Heart left ventricle (tissue), 16 donors: ENCODE data around the gene PIGM. TPM values are rescaled to one million over a fixed set of nuclear protein-coding genes. Genes with fewer than 3 reads are reported as not detected.

Experiments used
- ATAC-seq, 4 donors: fragments of 200-7000 bp; cut with Tn5 transposase; one replicate each; pipeline ENCODE4 v1.9.1; 2020 to 2022; ENCODE audit warnings: moderate library complexity in 4 of 4, mild to moderate bottlenecking in 3 of 4, moderate number of reproducible peaks in 1 of 4
- DNase-seq, 5 donors: peaks; one replicate each; pipeline ENCODE4 v3.0.0-alpha.2; 2020
- H3K27ac ChIP-seq, 12 donors: fragments of 200-600 bp; sonication (generic) in 4 of 12; one replicate each; pipeline versions ENCODE4 v1.5.0 to v1.8.0; 2016 to 2022; ENCODE audit warnings: mild to moderate bottlenecking in 2 of 12
- H3K27me3 ChIP-seq, 9 donors: fragments of 200-600 bp; sonication (generic) in 2 of 9; one replicate each; pipeline versions ENCODE4 v1.5.1 to v1.8.0; 2016 to 2022; ENCODE audit warnings: mild to moderate bottlenecking in 3 of 9
- H3K36me3 ChIP-seq, 9 donors: fragments of 200-600 bp; sonication (generic) in 2 of 9; one replicate each; pipeline versions ENCODE4 v1.5.0 to v1.8.0; 2018 to 2022; ENCODE audit warnings: mild to moderate bottlenecking in 2 of 9
- H3K4me1 ChIP-seq, 12 donors: fragments of 200-600 bp; sonication (generic) in 4 of 12; one replicate each; pipeline versions ENCODE4 v1.5.0 to v1.8.0; 2016 to 2022; ENCODE audit warnings: mild to moderate bottlenecking in 3 of 12
- H3K4me3 ChIP-seq, 12 donors: fragments of 200-600 bp; sonication (generic) in 4 of 12; one replicate each; pipeline versions ENCODE4 v1.5.0 to v1.8.0; 2017 to 2022; ENCODE audit warnings: mild to moderate bottlenecking in 9 of 12, moderate library complexity in 4 of 12
- H3K9me3 ChIP-seq, 12 donors: fragments of 200-600 bp; sonication (generic) in 4 of 12; one replicate each; pipeline versions ENCODE4 v1.5.0 to v1.8.0; 2016 to 2022; ENCODE audit warnings: mild to moderate bottlenecking in 1 of 12
- POLR2A ChIP-seq, 2 donors: fragments of 450-650 bp; IDR thresholded peaks; one replicate each; pipeline ENCODE4 v1.6.1; 2017; ENCODE audit warnings: antibody characterized with exemption in 2 of 2, mild to moderate bottlenecking in 2 of 2, moderate library complexity in 2 of 2
- WGBS, 4 donors: extraction: QIAGEN DNeasy Blood & Tissue Kit in 2 of 4; methylation state at CpG; one replicate each; pipeline versions ENCODE4 v1.1.5 to v1.1.7; 2013 to 2018; 5-methylcytosine and 5-hydroxymethylcytosine counted together
- intact Hi-C, 10 donors: fragments of 100-400 bp; cut with DNase I; formaldehyde crosslinking; loops; one replicate each; pipeline versions ENCODE4 v1.11.1 to v1.14.2; 2022
- polyA plus RNA-seq, 2 donors: library from polyadenylated mRNA; stranded (reverse); fragments of 200-250 nt; gene quantifications; one replicate each; pipeline ENCODE4 v1.2.3, GENCODE V29; 2013
- total RNA-seq, 9 donors: library from RNA; depleted of rRNA in 2 of 9; stranded (reverse); fragments of >200 nt in 2 of 9; fragmentation: NEBNext Ultra II Directional in 3 of 9; extraction: Animal tissue kit (Norgen Biotek cat#: 25700) in 3 of 9; gene quantifications; one replicate each; pipeline versions ENCODE4 v1.1.0 to v1.2.4, GENCODE V29; 2016 to 2023
- TF ChIP-seq, protein P1 (sequence below), 12 donors: fragments of 200-600 bp; sonication (generic) in 4 of 12; IDR thresholded peaks; one replicate each; pipeline versions ENCODE4 v1.5.0 to v1.8.0; 2018 to 2022; ENCODE audit warnings: antibody characterized with exemption in 12 of 12, mild to moderate bottlenecking in 5 of 12
- donor health status: ischemic (EF 13 %, LVEDD 7.1; RV severe dilation, severe dysfunction).
- donor health status: healthy with polysubstance abuse.
- donor health status: DM: no; HTN: yes; CAD: no.
- donor health status: DM: no; HTN: no; CAD: no.
- donor health status: ischemic (EF 25% LVEDD 6.9; RV normal size, moderate dysfunction).
- donor health status: ischemic (EF 25% LVEDD 5.7; RV mildly dilated, moderate dysfunction).
- donor health status: healthy.
- donor health status: DM: yes; HTN: yes; CAD: no.
- donor health status: ischemic (EF 35%, LVEDD 5.7; RV mildly dilated, moderate dysfunction).
- donor health status: nonischemic (EF 11% LVEDD 7.7; RV severe dilation, severe dysfunction).
- donor health status: DM: yes; HTN: yes; CAD: no.
- donor health status: PGD.
- donor health status: ischemic (EF 29% LVEDD 5.4; RV normal size, mild dysfunction).
- donor health status: nonischemic (EF 23%, LVEDD 6.1; RV moderate dilation, normal function).

The PIGM gene
- total and polyA plus RNA-seq, 11 donors: 1.6 to 4.1 (median 2.3) TPM

DNA sequence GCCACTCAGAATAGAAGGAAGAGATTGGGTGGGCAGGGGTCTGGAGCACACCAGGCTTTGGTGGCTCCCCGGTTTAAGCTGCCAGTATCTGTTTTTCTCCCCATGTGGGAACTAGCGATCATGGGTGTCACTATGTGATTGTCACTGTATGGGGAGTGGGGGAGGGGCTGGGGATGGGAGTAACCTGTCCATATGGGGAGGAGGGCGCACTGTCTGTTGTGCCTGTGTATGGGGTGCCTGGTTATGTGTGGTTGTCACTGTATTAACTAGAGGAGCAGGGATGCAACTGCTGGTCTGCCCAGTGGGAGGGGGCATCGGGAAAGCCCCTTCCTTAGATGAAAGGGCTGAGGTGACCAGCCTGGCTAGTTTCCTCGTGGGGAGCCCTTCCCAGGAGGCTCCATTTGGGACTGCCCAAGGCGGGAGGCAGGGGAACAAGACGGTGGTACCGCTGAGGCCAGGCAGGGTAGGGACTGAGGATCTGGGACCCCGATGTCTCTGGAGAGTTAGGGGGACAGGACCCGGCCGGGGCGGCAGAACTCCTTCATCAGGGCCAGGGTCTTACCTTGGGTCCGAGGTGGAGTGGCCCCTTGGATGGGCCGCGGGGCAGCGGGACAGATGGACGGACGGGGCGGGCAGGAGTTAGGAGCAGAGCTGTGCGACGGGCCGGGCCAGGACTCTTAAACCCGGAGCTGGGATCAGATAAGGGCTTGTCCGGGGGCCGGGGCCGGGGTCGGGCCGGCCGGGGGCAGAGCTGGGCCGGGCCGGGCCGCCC lies 37.9 kb upstream of the PIGM start, which contains the start of gene KCNJ10:
Gene KCNJ10, minus strand, starts transcription at position 701 of the 772 bp plus-strand sequence. CDS start 27,628 bp downstream, outside the sequence.
- no peak for DNase-seq
- intact Hi-C loops: no loop called here

DNA sequence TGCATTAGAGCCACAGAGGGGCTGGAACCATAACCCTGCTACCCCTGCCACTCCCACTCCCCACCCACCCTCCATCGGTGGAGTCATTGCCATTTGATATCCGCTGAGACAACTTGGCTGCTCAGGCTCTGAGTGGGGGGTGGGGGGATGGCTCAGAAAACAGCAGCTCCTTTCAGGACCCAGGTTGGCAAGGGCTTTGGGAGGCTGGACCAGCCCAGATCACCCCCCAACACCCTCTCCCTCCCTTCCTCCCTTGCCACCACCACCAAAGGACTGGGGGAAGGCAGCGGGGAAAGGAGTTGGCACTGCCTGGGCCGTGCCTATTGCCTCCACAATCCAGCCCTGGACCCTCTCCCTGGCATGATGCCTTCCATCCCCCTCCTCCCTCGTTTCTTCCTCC lies 36.4 kb upstream of the PIGM start:
- Histone ChIP-seq H3K4me1 (peaks cover 0 to 22% (median 6%) of the 10 kb centered on the region in 12 donors), H3K27ac (no peak overlapping the region), H3K36me3 (no peaks in the 10 kb centered on the region), H3K9me3 (no peaks in the 10 kb centered on the region), H3K27me3 (peaks cover 0 to 11% (median 0%) of the 10 kb centered on the region in 9 donors), H3K4me3 (no peak overlapping the region)
- no peak for TF ChIP-seq POLR2A (IDR thresholded peaks at IDR 0.05)
- TF ChIP-seq, protein P1, sequence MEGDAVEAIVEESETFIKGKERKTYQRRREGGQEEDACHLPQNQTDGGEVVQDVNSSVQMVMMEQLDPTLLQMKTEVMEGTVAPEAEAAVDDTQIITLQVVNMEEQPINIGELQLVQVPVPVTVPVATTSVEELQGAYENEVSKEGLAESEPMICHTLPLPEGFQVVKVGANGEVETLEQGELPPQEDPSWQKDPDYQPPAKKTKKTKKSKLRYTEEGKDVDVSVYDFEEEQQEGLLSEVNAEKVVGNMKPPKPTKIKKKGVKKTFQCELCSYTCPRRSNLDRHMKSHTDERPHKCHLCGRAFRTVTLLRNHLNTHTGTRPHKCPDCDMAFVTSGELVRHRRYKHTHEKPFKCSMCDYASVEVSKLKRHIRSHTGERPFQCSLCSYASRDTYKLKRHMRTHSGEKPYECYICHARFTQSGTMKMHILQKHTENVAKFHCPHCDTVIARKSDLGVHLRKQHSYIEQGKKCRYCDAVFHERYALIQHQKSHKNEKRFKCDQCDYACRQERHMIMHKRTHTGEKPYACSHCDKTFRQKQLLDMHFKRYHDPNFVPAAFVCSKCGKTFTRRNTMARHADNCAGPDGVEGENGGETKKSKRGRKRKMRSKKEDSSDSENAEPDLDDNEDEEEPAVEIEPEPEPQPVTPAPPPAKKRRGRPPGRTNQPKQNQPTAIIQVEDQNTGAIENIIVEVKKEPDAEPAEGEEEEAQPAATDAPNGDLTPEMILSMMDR (IDR thresholded peaks at IDR 0.05): no peak
- intact Hi-C loops: no loop called here
- ATAC-seq (no peak), DNase-seq (no peak)
- 59 to 73% (median 71%) methylated on average over 2 to 5 of the region's 5 CpGs for WGBS, 4 donors

More for the DNA sequence above, 37.9 kb upstream of the PIGM start, which contains the start of gene KCNJ10:
- Histone ChIP-seq H3K9me3 (no peaks in the 10 kb centered on the region), H3K27me3 (peaks cover 0 to 11% (median 0%) of the 10 kb centered on the region in 9 donors), H3K4me3 (peak within 1 kb of the TSS; percentile 29 to 71 (median 59)), H3K27ac (peak within 1 kb of the TSS in 2 of 12 donors; percentile 40 to 42), H3K36me3 (no peaks in the 10 kb centered on the region), H3K4me1 (peaks cover 0 to 14% (median 6%) of the 10 kb centered on the region in 12 donors)
- WGBS, 4 donors: 9 to 16% (median 11%) methylated on average over 19 to 32 of the region's 32 CpGs
- no peak for TF ChIP-seq POLR2A (IDR thresholded peaks at IDR 0.05)
- TF ChIP-seq, protein P1 (IDR thresholded peaks at IDR 0.05): no peak
- no peak for ATAC-seq

DNA sequence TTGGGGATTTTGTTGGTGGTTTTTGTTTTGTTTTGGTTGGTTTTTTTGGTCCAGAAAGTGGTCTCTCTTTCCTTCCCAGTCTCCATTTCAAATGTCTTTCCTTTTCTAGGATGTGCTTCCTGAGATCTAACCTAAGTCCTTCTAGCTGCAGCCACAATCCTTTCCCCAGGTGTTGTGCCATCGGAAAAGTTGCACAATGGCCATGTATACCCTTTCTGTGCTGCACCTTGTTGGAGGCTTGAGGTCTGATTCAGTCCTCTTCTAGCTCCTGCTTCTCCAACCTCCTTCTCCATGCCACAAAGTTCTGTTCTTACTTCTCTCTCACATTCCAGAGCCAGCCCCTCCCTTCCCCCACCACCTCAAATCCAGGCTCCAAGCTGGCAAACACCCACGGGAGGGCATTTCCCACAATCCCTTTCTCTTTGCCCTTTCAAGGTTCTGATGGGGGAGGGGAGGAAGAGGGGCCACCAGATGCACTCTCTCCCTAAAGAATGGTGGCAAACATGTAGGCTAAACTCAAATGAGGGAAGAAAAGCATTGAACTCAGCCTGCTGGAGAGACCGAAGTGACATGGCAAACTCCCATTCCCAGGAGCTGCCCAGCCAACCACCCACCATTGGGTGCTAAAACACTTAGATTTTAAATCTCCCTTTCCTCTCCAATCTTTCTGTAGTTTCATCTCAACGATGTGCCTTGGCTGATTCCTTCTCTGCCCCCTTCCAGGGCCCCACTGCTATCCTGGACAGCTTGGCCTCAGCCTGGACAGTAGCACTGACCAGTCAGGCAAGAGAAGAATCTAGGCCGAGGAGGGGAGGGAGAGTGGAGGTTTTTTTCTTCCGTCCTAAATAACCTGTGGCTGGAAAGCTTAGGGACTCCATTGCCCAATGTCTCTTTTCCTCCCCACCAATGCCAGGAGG lies 35.3 kb upstream of the PIGM start:
- ATAC-seq (no peak), DNase-seq (no peak)
- H3K4me1 ChIP-seq: peaks cover 0 to 23% (median 6%) of the 10 kb centered on the region in 12 donors
- H3K36me3 ChIP-seq: no peaks in the 10 kb centered on the region
- TF ChIP-seq, protein P1 (IDR thresholded peaks at IDR 0.05): no peak
- no peak for TF ChIP-seq POLR2A (IDR thresholded peaks at IDR 0.05)
- 52 to 64% (median 59%) methylated on average over 6 of the region's 6 CpGs for WGBS, 4 donors
- intact Hi-C loops: no loop called here
- H3K27ac ChIP-seq: no peak overlapping the region
- H3K9me3 ChIP-seq: no peaks in the 10 kb centered on the region
- peaks cover 0 to 12% (median 0%) of the 10 kb centered on the region in 9 donors for H3K27me3 ChIP-seq
- no peak overlapping the region for H3K4me3 ChIP-seq
